ENCODE data around the gene SEC11C.
"Not testable (repeated sequence)": the region's sequence is repeated elsewhere in the genome, so short reads cannot be mapped to it uniquely, and the experiment has no call there.

The SEC11C gene

DNA sequence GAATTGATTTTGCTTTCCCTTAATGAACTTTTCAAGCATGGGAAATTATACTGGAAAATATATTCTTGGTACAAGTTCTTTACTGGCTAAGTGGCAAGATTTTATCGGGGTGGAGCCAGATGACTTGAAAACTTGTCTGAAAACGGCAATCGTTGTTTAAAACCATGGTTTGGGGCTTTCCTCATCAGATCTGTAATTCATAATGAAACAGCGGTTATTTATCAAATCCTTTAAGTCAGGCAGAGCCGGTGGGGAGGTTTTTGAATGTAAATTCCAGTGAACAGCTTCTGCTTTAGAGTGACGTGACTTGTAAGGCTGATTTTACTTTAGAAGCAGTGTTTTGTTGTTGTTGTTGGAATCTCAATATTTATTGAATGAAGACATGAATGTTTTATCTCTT lies 2.6 kb downstream of the SEC11C start:
- no peak overlapping the region for H3K4me3 ChIP-seq (ENCODE audit: low read depth, low read length)
- no peak for DNase-seq (ENCODE audit: low read depth)
- TF ChIP-seq MYC (IDR thresholded peaks at IDR 0.05; ENCODE audit: low read depth, low read length): no peak
- TF ChIP-seq, protein P1, sequence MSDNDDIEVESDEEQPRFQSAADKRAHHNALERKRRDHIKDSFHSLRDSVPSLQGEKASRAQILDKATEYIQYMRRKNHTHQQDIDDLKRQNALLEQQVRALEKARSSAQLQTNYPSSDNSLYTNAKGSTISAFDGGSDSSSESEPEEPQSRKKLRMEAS (IDR thresholded peaks at IDR 0.05; ENCODE audit: low read depth, low read length): no peak

DNA sequence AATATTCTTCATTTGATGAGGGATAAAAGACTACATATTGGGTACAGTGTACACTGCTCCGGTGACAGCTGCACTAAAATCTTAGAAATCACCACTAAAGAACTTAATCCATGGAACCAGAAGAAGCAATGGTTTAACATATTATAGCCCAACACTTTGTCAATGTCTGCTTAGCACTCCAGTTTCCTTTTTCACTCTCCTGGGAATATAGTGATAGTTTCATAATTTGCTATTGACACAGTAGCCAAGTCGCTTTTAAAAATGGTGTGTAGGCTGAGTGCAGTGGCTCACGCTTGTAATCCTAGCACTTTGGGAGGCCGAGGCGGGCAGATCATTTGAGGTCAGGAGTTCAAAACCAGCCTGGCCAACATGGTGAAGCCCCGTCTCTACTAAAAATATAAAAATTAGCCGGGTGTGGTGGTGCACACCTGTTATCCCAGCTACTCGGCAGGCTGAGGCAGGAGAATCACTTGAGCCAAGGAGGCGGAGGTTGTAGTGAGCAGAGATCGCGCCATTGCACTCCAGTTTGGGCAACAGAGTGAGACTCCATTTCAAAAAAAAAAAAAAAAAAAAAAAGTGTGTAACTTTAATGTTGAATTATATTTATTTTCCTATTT lies 3.2 kb downstream of the SEC11C start:
- peak; percentile 13 for DNase-seq (ENCODE audit: low read depth)
- H3K4me3 ChIP-seq (ENCODE audit: low read depth, low read length): not testable (repeated sequence)

DNA sequence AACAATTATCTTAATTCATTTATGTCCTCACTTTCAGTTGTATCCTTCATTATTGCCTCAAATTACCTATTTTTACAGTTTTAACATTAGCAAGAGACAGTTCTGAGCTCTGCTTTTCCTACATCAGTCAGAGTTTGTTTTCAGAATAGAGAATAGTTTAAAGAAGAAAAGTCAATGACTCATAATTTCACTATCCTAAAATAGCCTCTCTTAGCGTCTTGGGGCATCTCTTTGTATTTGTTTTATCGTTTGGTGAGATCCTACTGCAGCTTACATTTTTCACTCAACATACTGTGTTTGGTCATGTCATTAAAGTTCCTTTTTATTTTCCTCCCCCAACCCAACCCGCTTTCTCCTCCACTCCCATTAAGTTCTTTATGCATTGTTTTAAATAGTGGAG lies 3.8 kb downstream of the SEC11C start:
- TF ChIP-seq, protein P2, sequence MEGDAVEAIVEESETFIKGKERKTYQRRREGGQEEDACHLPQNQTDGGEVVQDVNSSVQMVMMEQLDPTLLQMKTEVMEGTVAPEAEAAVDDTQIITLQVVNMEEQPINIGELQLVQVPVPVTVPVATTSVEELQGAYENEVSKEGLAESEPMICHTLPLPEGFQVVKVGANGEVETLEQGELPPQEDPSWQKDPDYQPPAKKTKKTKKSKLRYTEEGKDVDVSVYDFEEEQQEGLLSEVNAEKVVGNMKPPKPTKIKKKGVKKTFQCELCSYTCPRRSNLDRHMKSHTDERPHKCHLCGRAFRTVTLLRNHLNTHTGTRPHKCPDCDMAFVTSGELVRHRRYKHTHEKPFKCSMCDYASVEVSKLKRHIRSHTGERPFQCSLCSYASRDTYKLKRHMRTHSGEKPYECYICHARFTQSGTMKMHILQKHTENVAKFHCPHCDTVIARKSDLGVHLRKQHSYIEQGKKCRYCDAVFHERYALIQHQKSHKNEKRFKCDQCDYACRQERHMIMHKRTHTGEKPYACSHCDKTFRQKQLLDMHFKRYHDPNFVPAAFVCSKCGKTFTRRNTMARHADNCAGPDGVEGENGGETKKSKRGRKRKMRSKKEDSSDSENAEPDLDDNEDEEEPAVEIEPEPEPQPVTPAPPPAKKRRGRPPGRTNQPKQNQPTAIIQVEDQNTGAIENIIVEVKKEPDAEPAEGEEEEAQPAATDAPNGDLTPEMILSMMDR (IDR thresholded peaks at IDR 0.05; ENCODE audit: low read depth, low read length): no peak
- TF ChIP-seq POLR2A (IDR thresholded peaks at IDR 0.05; ENCODE audit: extremely low read depth, insufficient read length): no peak
- no peak for TF ChIP-seq MYC (IDR thresholded peaks at IDR 0.05; ENCODE audit: low read depth, low read length)
- TF ChIP-seq, protein P1 (IDR thresholded peaks at IDR 0.05; ENCODE audit: low read depth, low read length): no peak
- no peak overlapping the region for H3K4me3 ChIP-seq (ENCODE audit: low read depth, low read length)
- DNase-seq (ENCODE audit: low read depth): no peak

DNA sequence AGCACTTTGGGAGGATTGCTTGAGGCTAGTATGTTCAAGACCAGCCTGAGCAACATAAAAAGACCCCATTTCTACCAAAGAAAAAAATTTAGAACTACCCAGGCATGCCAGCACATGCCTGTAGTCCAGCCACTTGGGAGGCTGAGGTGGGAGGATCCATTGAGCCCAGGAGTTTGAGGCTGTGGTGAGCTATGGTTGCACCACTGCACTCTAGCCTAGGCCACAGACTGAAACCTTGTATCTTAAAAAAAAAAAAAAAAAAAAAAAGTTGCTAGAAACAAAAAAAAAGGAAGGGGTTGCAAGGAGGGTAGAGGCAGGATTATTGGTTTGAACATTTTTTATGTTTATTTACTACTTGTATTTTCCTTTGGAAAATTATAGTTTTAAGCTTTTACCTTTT lies 4.8 kb downstream of the SEC11C start:
- TF ChIP-seq POLR2A (IDR thresholded peaks at IDR 0.05; ENCODE audit: extremely low read depth, insufficient read length): no peak
- TF ChIP-seq, protein P2 (IDR thresholded peaks at IDR 0.05; ENCODE audit: low read depth, low read length): no peak
- TF ChIP-seq, protein P1 (IDR thresholded peaks at IDR 0.05; ENCODE audit: low read depth, low read length): no peak
- TF ChIP-seq MYC (IDR thresholded peaks at IDR 0.05; ENCODE audit: low read depth, low read length): no peak
- no peak for DNase-seq (ENCODE audit: low read depth)
- H3K4me3 ChIP-seq (ENCODE audit: low read depth, low read length): no peak overlapping the region

DNA sequence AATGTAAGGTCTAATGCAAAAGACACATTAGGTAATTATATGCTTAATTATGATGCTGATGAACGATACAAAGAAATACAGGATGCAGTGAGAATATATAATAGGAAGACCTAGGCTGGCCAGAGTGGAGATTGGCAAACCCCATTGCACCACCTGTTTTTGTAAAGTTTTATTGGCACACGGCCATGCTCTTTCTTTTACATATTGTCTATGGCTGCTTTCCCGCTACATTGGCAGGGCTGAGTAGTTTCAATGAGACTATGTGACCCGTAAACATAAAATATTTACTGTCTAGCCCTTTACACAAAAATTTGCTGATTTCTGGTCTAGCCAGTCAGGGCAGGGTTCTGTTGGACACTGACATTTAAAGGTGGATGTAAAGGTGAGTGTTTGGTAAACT lies 5.4 kb downstream of the SEC11C start:
- H3K4me3 ChIP-seq (ENCODE audit: low read depth, low read length): no peak overlapping the region
- TF ChIP-seq MYC (IDR thresholded peaks at IDR 0.05; ENCODE audit: low read depth, low read length) (no peak), POLR2A (IDR thresholded peaks at IDR 0.05; ENCODE audit: extremely low read depth, insufficient read length) (no peak)
- TF ChIP-seq, protein P2 (IDR thresholded peaks at IDR 0.05; ENCODE audit: low read depth, low read length): no peak
- TF ChIP-seq, protein P1 (IDR thresholded peaks at IDR 0.05; ENCODE audit: low read depth, low read length): no peak
- DNase-seq (ENCODE audit: low read depth): no peak

DNA sequence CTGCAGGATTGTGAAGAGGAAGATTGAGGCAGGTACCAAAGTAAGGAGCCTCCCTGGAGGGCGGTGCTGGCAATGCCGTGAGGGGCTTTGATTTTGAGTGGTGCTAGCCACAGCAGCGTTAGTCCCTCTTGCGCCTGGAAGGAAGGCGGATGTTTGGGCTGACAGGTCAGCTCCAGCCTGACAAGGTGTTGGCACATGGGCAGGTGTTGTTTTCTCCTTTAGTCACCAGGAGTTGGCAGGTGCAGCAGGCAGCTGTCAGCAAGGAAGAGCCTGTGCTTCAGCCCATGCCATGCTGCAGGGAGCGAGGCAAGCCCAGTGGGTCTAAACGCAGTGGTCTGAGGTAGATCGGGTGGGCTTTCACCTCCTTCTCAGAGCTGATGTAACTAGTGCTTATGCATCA lies 8.5 kb downstream of the SEC11C start:
- no peak overlapping the region for H3K4me3 ChIP-seq (ENCODE audit: low read depth, low read length)
- no peak for DNase-seq (ENCODE audit: low read depth)
- TF ChIP-seq MYC (IDR thresholded peaks at IDR 0.05; ENCODE audit: low read depth, low read length) (no peak), POLR2A (IDR thresholded peaks at IDR 0.05; ENCODE audit: extremely low read depth, insufficient read length) (no peak)
- TF ChIP-seq, protein P2 (IDR thresholded peaks at IDR 0.05; ENCODE audit: low read depth, low read length): no peak
- TF ChIP-seq, protein P1 (IDR thresholded peaks at IDR 0.05; ENCODE audit: low read depth, low read length): no peak

DNA sequence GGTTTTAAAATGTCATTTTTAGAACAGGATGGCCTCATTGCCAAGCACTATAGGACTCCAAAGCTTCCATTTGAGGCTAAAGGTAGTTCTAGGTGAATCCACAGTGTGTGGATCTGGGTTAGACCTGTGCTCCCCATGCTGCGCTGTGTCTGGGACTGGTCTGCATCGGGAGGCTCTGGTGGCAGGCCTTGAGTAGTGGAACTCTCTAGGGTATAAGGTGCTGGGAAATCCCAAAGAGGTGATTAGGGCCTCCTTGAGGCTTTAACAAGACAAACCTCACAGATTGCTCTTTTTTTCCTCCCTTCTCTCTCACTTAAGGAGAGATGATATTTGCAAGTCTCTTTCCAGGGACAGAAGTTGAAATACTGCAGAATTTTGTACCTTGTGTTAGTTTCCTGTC lies 9.3 kb downstream of the SEC11C start:
- no peak overlapping the region for H3K4me3 ChIP-seq (ENCODE audit: low read depth, low read length)
- DNase-seq (ENCODE audit: low read depth): no peak
- TF ChIP-seq MYC (IDR thresholded peaks at IDR 0.05; ENCODE audit: low read depth, low read length) (no peak), POLR2A (IDR thresholded peaks at IDR 0.05; ENCODE audit: extremely low read depth, insufficient read length) (no peak)
- TF ChIP-seq, protein P2 (IDR thresholded peaks at IDR 0.05; ENCODE audit: low read depth, low read length): no peak
- TF ChIP-seq, protein P1 (IDR thresholded peaks at IDR 0.05; ENCODE audit: low read depth, low read length): no peak

Measured in NB4 (cell line).